WTC11 (cell line): ENCODE results near the gene SSC5D. TPM values are rescaled to one million over a fixed set of nuclear protein-coding genes. Genes with fewer than 3 reads are reported as not detected.

Experiments
- ATAC-seq: fragments of 200-7000 bp; cut with Tn5 transposase; 2 replicates; pipeline ENCODE4 v1.10.0; 2021; ENCODE audit warnings: mild to moderate bottlenecking, moderate library complexity
- CTCF ChIA-PET: fragments of 300-600 bp; sonication (Branson Sonifier 250); formaldehyde crosslinking; loops from one replicate; lab custom pipeline; 2021; ENCODE audit warnings: antibody characterized with exemption; lab: Charles Lee
- POLR2A ChIA-PET: fragments of 350-600 bp; sonication (Branson Sonifier 250); formaldehyde crosslinking; loops from one replicate; lab custom pipeline; 2021; ENCODE audit warnings: antibody characterized with exemption; lab: Charles Lee
- DNase-seq: peaks from one replicate; pipeline ENCODE4 v3.0.0; 2021; ENCODE audit warnings: low spot score
- H3K27ac Mint-ChIP-seq: 2 replicates; pipeline ENCODE4 v1.8.0; 2021; ENCODE audit warnings: mixed read lengths
- H3K27me3 Mint-ChIP-seq: 2 replicates; pipeline ENCODE4 v1.8.0; 2021; ENCODE audit warnings: low read depth, mild to moderate bottlenecking, moderate library complexity, mixed read lengths
- H3K36me3 Mint-ChIP-seq: 2 replicates; pipeline ENCODE4 v1.8.0; 2021; ENCODE audit warnings: mixed read lengths
- H3K4me1 Mint-ChIP-seq: 2 replicates; pipeline ENCODE4 v1.8.0; 2022; ENCODE audit warnings: mixed read lengths
- H3K4me3 Mint-ChIP-seq: 2 replicates; pipeline ENCODE4 v1.8.0; 2021; ENCODE audit warnings: mild to moderate bottlenecking, moderate library complexity, mixed read lengths
- H3K9me3 Mint-ChIP-seq: 2 replicates; pipeline ENCODE4 v1.8.0; 2021; ENCODE audit warnings: mixed read lengths
- ATF1 ChIP-seq: sonication (generic); formaldehyde crosslinking; IDR thresholded peaks from 2 replicates; pipeline ENCODE4 v1.8.1; 2023; ENCODE audit warnings: mild to moderate bottlenecking, moderate library complexity, missing genetic modification reagents
- CDX4 ChIP-seq: fragments of 250-450 bp; sonication (Bioruptor Pico); IDR thresholded peaks from 2 replicates; pipeline ENCODE4 v1.9.0; 2021; ENCODE audit warnings: moderate library complexity, mild to moderate bottlenecking, inconsistent platforms, borderline replicate concordance
- CREM ChIP-seq: sonication (generic); formaldehyde crosslinking; IDR thresholded peaks from 2 replicates; pipeline ENCODE4 v1.8.1; 2022; ENCODE audit warnings: mild to moderate bottlenecking, missing genetic modification reagents, moderate library complexity
- E2F1 ChIP-seq: sonication (generic); formaldehyde crosslinking; IDR thresholded peaks from 2 replicates; pipeline ENCODE4 v1.8.0; 2022; ENCODE audit warnings: mild to moderate bottlenecking, missing genetic modification reagents
- E2F4 ChIP-seq: sonication (generic); formaldehyde crosslinking; IDR thresholded peaks from 2 replicates; pipeline ENCODE4 v1.8.1; 2022; ENCODE audit warnings: low read depth, mild to moderate bottlenecking, moderate library complexity, missing genetic modification reagents, borderline replicate concordance
- ESRRA ChIP-seq: sonication (generic); formaldehyde crosslinking; IDR thresholded peaks from 2 replicates; pipeline ENCODE4 v1.8.1; 2022; ENCODE audit warnings: mild to moderate bottlenecking, missing genetic modification reagents, borderline replicate concordance
- FOXJ3 ChIP-seq: sonication (generic); formaldehyde crosslinking; IDR thresholded peaks from 2 replicates; pipeline ENCODE4 v1.9.0; 2021; ENCODE audit warnings: missing genetic modification reagents, mild to moderate bottlenecking, borderline replicate concordance
- FOXK1 ChIP-seq: sonication (generic); formaldehyde crosslinking; IDR thresholded peaks from 2 replicates; pipeline ENCODE4 v1.8.0; 2022; ENCODE audit warnings: mild to moderate bottlenecking, moderate library complexity, missing genetic modification reagents
- GABPB1 ChIP-seq: sonication (generic); formaldehyde crosslinking; IDR thresholded peaks from 2 replicates; pipeline ENCODE4 v1.8.1; 2023; ENCODE audit warnings: mild to moderate bottlenecking, missing genetic modification reagents
- GTF2I ChIP-seq: fragments of 250-450 bp; sonication (Bioruptor Pico); conservative IDR thresholded peaks from 2 replicates; pipeline ENCODE4 v1.4.0; 2021; ENCODE audit warnings: mild to moderate bottlenecking
- MLX ChIP-seq: sonication (generic); formaldehyde crosslinking; IDR thresholded peaks from 2 replicates; pipeline ENCODE4 v1.8.1; 2023; ENCODE audit warnings: mild to moderate bottlenecking, missing genetic modification reagents, moderate library complexity
- NFYB ChIP-seq: sonication (generic); formaldehyde crosslinking; conservative IDR thresholded peaks from 2 replicates; pipeline ENCODE4 v1.8.0; 2022; ENCODE audit warnings: low read depth, missing genetic modification reagents
- NR2C2 ChIP-seq: sonication (generic); formaldehyde crosslinking; IDR thresholded peaks from 2 replicates; pipeline ENCODE4 v1.8.0; 2022; ENCODE audit warnings: mild to moderate bottlenecking, missing genetic modification reagents
- PRRX2 ChIP-seq: fragments of 250-450 bp; sonication (Bioruptor Pico); IDR thresholded peaks from 2 replicates; pipeline ENCODE4 v1.8.0; 2021; ENCODE audit warnings: mild to moderate bottlenecking
- RORB ChIP-seq: fragments of 250-450 bp; sonication (Bioruptor Pico); IDR thresholded peaks from 2 replicates; pipeline ENCODE4 v1.9.0; 2021; ENCODE audit warnings: mild to moderate bottlenecking
- SMAD4 ChIP-seq: sonication (generic); formaldehyde crosslinking; IDR thresholded peaks from 2 replicates; pipeline ENCODE4 v1.8.0; 2022; ENCODE audit warnings: mild to moderate bottlenecking, missing genetic modification reagents
- TEAD1 ChIP-seq: sonication (generic); formaldehyde crosslinking; IDR thresholded peaks from 2 replicates; pipeline ENCODE4 v1.8.0; 2022; ENCODE audit warnings: mild to moderate bottlenecking, missing genetic modification reagents
- USF1 ChIP-seq: sonication (generic); formaldehyde crosslinking; IDR thresholded peaks from 2 replicates; pipeline ENCODE4 v1.8.0; 2022; ENCODE audit warnings: mild to moderate bottlenecking, missing genetic modification reagents
- ZBTB21 ChIP-seq: sonication (generic); formaldehyde crosslinking; IDR thresholded peaks from 2 replicates; pipeline ENCODE4 v1.8.1; 2023; ENCODE audit warnings: mild to moderate bottlenecking, missing genetic modification reagents, borderline replicate concordance
- ZNF232 ChIP-seq: sonication (generic); formaldehyde crosslinking; IDR thresholded peaks from 2 replicates; pipeline ENCODE4 v1.8.0; 2022; ENCODE audit warnings: mild to moderate bottlenecking, missing genetic modification reagents
- ZNF263 ChIP-seq: sonication (generic); formaldehyde crosslinking; IDR thresholded peaks from 2 replicates; pipeline ENCODE4 v1.8.1; 2022; ENCODE audit warnings: low read depth, mild to moderate bottlenecking, moderate library complexity, missing genetic modification reagents
- ZNF281 ChIP-seq: sonication (generic); formaldehyde crosslinking; IDR thresholded peaks from 2 replicates; pipeline ENCODE4 v1.8.0; 2023; ENCODE audit warnings: mild to moderate bottlenecking, missing genetic modification reagents
- total RNA-seq: library from RNA; stranded (reverse); gene quantifications from 3 replicates; pipeline ENCODE4 v1.2.3, GENCODE V29; 2021
- TF ChIP-seq, protein P1 (sequence below): sonication (generic); formaldehyde crosslinking; IDR thresholded peaks from 2 replicates; pipeline ENCODE4 v1.8.1; 2023; ENCODE audit warnings: mild to moderate bottlenecking, missing genetic modification reagents
- TF ChIP-seq, protein P2 (sequence below): sonication (generic); formaldehyde crosslinking; IDR thresholded peaks from 2 replicates; pipeline ENCODE4 v1.8.1; 2022; ENCODE audit warnings: missing genetic modification reagents, borderline replicate concordance

SSC5D gene
- total RNA-seq, 1 experiment from 2014 or later = 2.9 TPM

DNA sequence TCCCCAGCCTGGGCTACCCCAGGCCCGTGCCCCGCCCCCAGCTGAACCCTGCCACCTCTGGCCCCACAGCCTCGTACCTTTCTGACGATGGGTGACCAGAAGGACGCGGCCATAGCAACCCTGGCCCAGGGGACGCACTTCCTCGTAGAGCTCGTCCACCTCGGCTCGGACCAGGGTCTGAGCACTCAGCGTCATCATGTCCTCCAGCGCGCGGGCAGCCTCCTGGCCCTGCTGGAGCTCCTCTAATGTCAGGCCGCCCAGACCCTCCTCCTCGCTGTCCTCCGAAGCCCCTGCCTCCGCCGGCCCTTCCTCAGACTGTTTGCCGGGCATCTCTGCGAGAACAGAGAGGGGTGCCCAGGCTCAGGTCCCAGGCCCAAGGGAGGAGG lies 47.7 kb downstream of the SSC5D start:
- no peak for ATAC-seq
- Mint-ChIP-seq H3K4me3 (no peak overlapping the region), H3K9me3 (no peaks in the 10 kb centered on the region), H3K27me3 (peaks cover 4% of the 10 kb centered on the region), H3K36me3 (no peaks in the 10 kb centered on the region), H3K27ac (no peak overlapping the region), H3K4me1 (peaks cover 11% of the 10 kb centered on the region)
- ChIA-PET CTCF (interaction anchor here (0.7 to 2.9 kb wide), 8 partner anchors 16 to 96 kb away, joined by 3 to 11 read pairs (median 4); partner anchors contain the start of gene ZNF784), POLR2A (no interaction called here)
- no peak for DNase-seq
- TF ChIP-seq FOXK1 (CRISPR knock-in tag) (no peak), MLX (no peak), GABPB1 (CRISPR knock-in tag) (no peak), CREM (no peak), ZBTB21 (CRISPR knock-in tag) (no peak), SMAD4 (CRISPR knock-in tag) (no peak), ESRRA (no peak), ZNF232 (CRISPR knock-in tag) (no peak), FOXJ3 (CRISPR knock-in tag) (no peak), PRRX2 (CRISPR knock-in tag) (no peak), ZNF263 (CRISPR knock-in tag) (no peak), ATF1 (no peak), GTF2I (CRISPR knock-in tag) (no peak)

- Mint-ChIP-seq H3K4me1 (peaks cover 11% of the 10 kb centered on the region), H3K9me3 (no peaks in the 10 kb centered on the region), H3K27ac (no peak overlapping the region), H3K36me3 (no peaks in the 10 kb centered on the region), H3K4me3 (no peak overlapping the region), H3K27me3 (peaks cover 4% of the 10 kb centered on the region)
- DNase-seq = no peak
- POLR2A ChIA-PET = no interaction called here
- CTCF ChIA-PET = interaction anchor here (0.9 to 2.9 kb wide), 7 partner anchors 16 to 88 kb away, joined by 3 to 11 read pairs (median 4); partner anchors contain the start of gene ZNF784
- ATAC-seq = no peak
- TF ChIP-seq, protein P1, sequence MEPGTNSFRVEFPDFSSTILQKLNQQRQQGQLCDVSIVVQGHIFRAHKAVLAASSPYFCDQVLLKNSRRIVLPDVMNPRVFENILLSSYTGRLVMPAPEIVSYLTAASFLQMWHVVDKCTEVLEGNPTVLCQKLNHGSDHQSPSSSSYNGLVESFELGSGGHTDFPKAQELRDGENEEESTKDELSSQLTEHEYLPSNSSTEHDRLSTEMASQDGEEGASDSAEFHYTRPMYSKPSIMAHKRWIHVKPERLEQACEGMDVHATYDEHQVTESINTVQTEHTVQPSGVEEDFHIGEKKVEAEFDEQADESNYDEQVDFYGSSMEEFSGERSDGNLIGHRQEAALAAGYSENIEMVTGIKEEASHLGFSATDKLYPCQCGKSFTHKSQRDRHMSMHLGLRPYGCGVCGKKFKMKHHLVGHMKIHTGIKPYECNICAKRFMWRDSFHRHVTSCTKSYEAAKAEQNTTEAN (CRISPR knock-in tag) = no peak
- TF ChIP-seq TEAD1 (CRISPR knock-in tag) (no peak), NR2C2 (CRISPR knock-in tag) (no peak), ZNF281 (CRISPR knock-in tag) (no peak), RORB (CRISPR knock-in tag) (no peak), E2F1 (CRISPR knock-in tag) (no peak), NFYB (CRISPR knock-in tag) (no peak), CDX4 (CRISPR knock-in tag) (no peak), E2F4 (no peak), PRRX2 (CRISPR knock-in tag) (no peak), USF1 (CRISPR knock-in tag) (no peak)
- TF ChIP-seq, protein P2, sequence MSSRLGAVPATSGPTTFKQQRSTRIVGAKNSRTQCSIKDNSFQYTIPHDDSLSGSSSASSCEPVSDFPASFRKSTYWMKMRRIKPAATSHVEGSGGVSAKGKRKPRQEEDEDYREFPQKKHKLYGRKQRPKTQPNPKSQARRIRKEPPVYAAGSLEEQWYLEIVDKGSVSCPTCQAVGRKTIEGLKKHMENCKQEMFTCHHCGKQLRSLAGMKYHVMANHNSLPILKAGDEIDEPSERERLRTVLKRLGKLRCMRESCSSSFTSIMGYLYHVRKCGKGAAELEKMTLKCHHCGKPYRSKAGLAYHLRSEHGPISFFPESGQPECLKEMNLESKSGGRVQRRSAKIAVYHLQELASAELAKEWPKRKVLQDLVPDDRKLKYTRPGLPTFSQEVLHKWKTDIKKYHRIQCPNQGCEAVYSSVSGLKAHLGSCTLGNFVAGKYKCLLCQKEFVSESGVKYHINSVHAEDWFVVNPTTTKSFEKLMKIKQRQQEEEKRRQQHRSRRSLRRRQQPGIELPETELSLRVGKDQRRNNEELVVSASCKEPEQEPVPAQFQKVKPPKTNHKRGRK = no peak
Measured at GRCh38 chr19:55536366-55536765, 48.1 kb downstream of the SSC5D start.
